GM23248 (cell line): Measurements from ENCODE around the gene IL36B. TPM values are rescaled to one million over a fixed set of nuclear protein-coding genes. Genes with fewer than 3 reads are reported as not detected.
A peak's percentile ranks its signal among the peaks of the same experiment; 100 is the strongest.

Experiments used
- DNase-seq: peaks from one replicate; pipeline ENCODE4 v3.0.0-alpha.2; 2015
- H2AFZ ChIP-seq: fragments of 200-600 bp; sonication (generic); 2 replicates; pipeline ENCODE4 v1.6.1; 2016; ENCODE audit warnings: antibody characterized with exemption
- H3F3A ChIP-seq: fragments of 200-600 bp; sonication (generic); 2 replicates; pipeline ENCODE4 v1.6.1; 2016; ENCODE audit warnings: mild to moderate bottlenecking, antibody characterized with exemption, mixed run types; ENCODE audit not compliant: insufficient read depth
- H3K27ac ChIP-seq: fragments of 200-600 bp; sonication (generic); 2 replicates; pipeline ENCODE4 v1.5.1; 2016; ENCODE audit warnings: mild to moderate bottlenecking
- H3K27me3 ChIP-seq: fragments of 200-600 bp; sonication (generic); replicated peaks from 2 replicates; pipeline ENCODE4 v1.6.1; 2016; ENCODE audit warnings: mild to moderate bottlenecking; ENCODE audit not compliant: insufficient read depth
- H3K36me3 ChIP-seq: fragments of 200-600 bp; sonication (generic); 2 replicates; pipeline ENCODE4 v1.6.1; 2016; ENCODE audit warnings: low read depth, mild to moderate bottlenecking
- H3K4me1 ChIP-seq: fragments of 200-600 bp; sonication (generic); 2 replicates; pipeline ENCODE4 v1.6.1; 2016; ENCODE audit warnings: mild to moderate bottlenecking; ENCODE audit not compliant: insufficient read depth
- H3K4me2 ChIP-seq: fragments of 200-600 bp; sonication (generic); one replicate; pipeline ENCODE4 v1.6.1; 2016; ENCODE audit warnings: mild to moderate bottlenecking; ENCODE audit not compliant: unreplicated experiment
- H3K4me3 ChIP-seq: fragments of 200-600 bp; sonication (generic); 2 replicates; pipeline ENCODE4 v1.5.1; 2016; ENCODE audit warnings: mild to moderate bottlenecking
- H3K79me2 ChIP-seq: fragments of 200-600 bp; sonication (generic); 2 replicates; pipeline ENCODE4 v1.6.1; 2016; ENCODE audit warnings: mild to moderate bottlenecking; ENCODE audit not compliant: insufficient read depth
- H3K9ac ChIP-seq: fragments of 200-600 bp; sonication (generic); 2 replicates; pipeline ENCODE4 v1.6.1; 2016; ENCODE audit warnings: mild to moderate bottlenecking
- H3K9me2 ChIP-seq: fragments of 200-600 bp; sonication (generic); 2 replicates; pipeline ENCODE4 v1.6.1; 2016; ENCODE audit warnings: mixed run types, mild to moderate bottlenecking, moderate library complexity; ENCODE audit not compliant: insufficient read depth
- H3K9me3 ChIP-seq: fragments of 200-600 bp; sonication (generic); one replicate; pipeline ENCODE4 v1.6.1; 2017; ENCODE audit warnings: low read depth
- H4K20me1 ChIP-seq: fragments of 200-600 bp; sonication (generic); 2 replicates; pipeline ENCODE4 v1.6.0; 2016; ENCODE audit not compliant: insufficient read depth
- EZH2 ChIP-seq: fragments of 200-600 bp; sonication (generic); IDR thresholded peaks from 2 replicates; pipeline ENCODE4 v1.6.1; 2018; ENCODE audit warnings: antibody characterized with exemption, mild to moderate bottlenecking; ENCODE audit not compliant: insufficient read depth, poor library complexity, severe bottlenecking
- EZH2phosphoT487 ChIP-seq: fragments of 200-600 bp; sonication (generic); IDR thresholded peaks from 2 replicates; pipeline ENCODE4 v1.6.1; 2018; ENCODE audit warnings: antibody characterized with exemption, moderate library complexity, mild to moderate bottlenecking, low read depth; ENCODE audit not compliant: insufficient read depth
- WGBS, 2 experiments: methylation state at CpG; one replicate each; pipeline ENCODE4 v1.1.6; 2015 to 2017; ENCODE audit warnings: low lambda C conversion rate in 2 of 2, low coverage in 1 of 2; ENCODE audit errors: missing lambda C conversion rate in 2 of 2; 5-methylcytosine and 5-hydroxymethylcytosine counted together
- in situ Hi-C: fragments of 300-500 bp; cut with MboI; formaldehyde crosslinking; loops from 2 replicates; pipeline ENCODE4 v1.15.0; 2020
- polyA plus RNA-seq: library from polyadenylated mRNA; unstranded; fragments of >200 nt; fragmentation: Nextera tagmentation; extraction: Ambion mirVana; gene quantifications from 2 replicates; pipeline ENCODE4 v1.2.1, GENCODE V29; 2016
- total RNA-seq: library from RNA; depleted of rRNA; stranded (reverse); fragments of >200 nt; shearing (Covaris generic); gene quantifications from 2 replicates; pipeline ENCODE4 v1.2.3, GENCODE V29; 2014

Gene IL36B
- total and polyA plus RNA-seq, 2 experiments from 2014 or later = not detected

GRCh38 chr2:113081488-113082210, 29.0 kb upstream of the IL36B start:
- Histone ChIP-seq H2AFZ (no peak overlapping the region), H3K4me2 (no peak overlapping the region), H3K79me2 (no peaks in the 10 kb centered on the region), H3K36me3 (no peaks in the 10 kb centered on the region), H4K20me1 (no peaks in the 10 kb centered on the region), H3K4me3 (no peak overlapping the region), H3F3A (peaks cover 5% of the 10 kb centered on the region; the same call in 1 of the 2 replicates), H3K4me1 (peaks cover 12% of the 10 kb centered on the region), H3K9ac (no peak overlapping the region), H3K9me2 (no peaks in the 10 kb centered on the region), H3K9me3 (no peaks in the 10 kb centered on the region), H3K27ac (no peak overlapping the region), H3K27me3 (peaks cover 1% of the 10 kb centered on the region; the same call in 1 of the 2 replicates)
- TF ChIP-seq EZH2phosphoT487 = no peak
- no peak for TF ChIP-seq EZH2
- in situ Hi-C loops = loop anchor here (5.0 kb wide), 1 partner anchor 36 kb away; no protein-coding TSS in a partner anchor
- WGBS, 2 experiments = 52 to 64% methylated on average over 2 of the region's 2 CpGs
- no peak for DNase-seq

DNA sequence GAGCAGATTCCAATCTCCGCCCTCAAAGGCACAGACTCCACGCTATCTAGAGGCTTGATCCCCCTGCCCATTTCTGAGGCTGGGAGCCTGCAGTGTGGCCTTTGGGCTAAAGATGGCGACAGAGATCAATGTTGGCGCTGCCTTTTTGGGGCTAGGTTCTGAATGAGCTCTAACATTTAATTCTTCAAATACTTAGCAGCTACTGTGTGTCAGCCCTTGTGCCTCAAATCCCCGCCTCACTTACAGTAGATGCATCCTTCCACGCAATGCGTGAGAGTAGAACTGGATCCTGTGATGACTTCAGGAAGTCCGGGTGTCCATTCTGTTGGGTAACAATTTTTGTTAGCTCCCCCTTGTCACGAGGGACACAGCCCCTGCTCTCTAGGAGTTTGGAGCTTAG, 27.5 kb upstream of the IL36B start:
- Histone ChIP-seq H3K4me3 (no peak overlapping the region), H2AFZ (0 out of 2 replicates have a peak overlapping the region, but pooled peaks have one; percentile 39), H3K9me3 (no peaks in the 10 kb centered on the region), H3K9ac (no peak overlapping the region), H3K36me3 (no peaks in the 10 kb centered on the region), H3F3A (peaks cover 5% of the 10 kb centered on the region; the same call in 1 of the 2 replicates), H3K79me2 (no peaks in the 10 kb centered on the region), H3K27me3 (peaks cover 16% of the 10 kb centered on the region; the same call in 1 of the 2 replicates), H3K4me2 (no peak overlapping the region), H4K20me1 (no peaks in the 10 kb centered on the region), H3K27ac (no peak overlapping the region), H3K9me2 (no peaks in the 10 kb centered on the region), H3K4me1 (peaks cover 12% of the 10 kb centered on the region)
- DNase-seq = peak; percentile 75
- no peak for TF ChIP-seq EZH2
- no peak for TF ChIP-seq EZH2phosphoT487
- in situ Hi-C loops = loop anchor here (5.0 kb wide), 1 partner anchor 37 kb away; no protein-coding TSS in a partner anchor
- 3 to 5% methylated on average over 9 of the region's 9 CpGs for WGBS, 2 experiments

GRCh38 chr2:113079131-113079530, 26.5 kb upstream of the IL36B start:
- no peaks in the 10 kb centered on the region for H3K36me3 ChIP-seq
- no peak overlapping the region for H3K4me2 ChIP-seq

GRCh38 chr2:113078350-113078839, 25.7 kb upstream of the IL36B start:
- 28 to 31% methylated on average over 6 of the region's 6 CpGs for whole genome bisulfite sequencing, 2 experiments
- H3K4me3 ChIP-seq = no peak overlapping the region
- H4K20me1 ChIP-seq = no peaks in the 10 kb centered on the region
- TF ChIP-seq EZH2 (no peak), EZH2phosphoT487 (no peak)
- H3K9me3 ChIP-seq = no peaks in the 10 kb centered on the region
- H3K4me1 ChIP-seq = peaks cover 12% of the 10 kb centered on the region
- H3K4me2 ChIP-seq = peak overlapping the region; percentile 23
- DNase-seq = peak; percentile 81
- H3K36me3 ChIP-seq = no peaks in the 10 kb centered on the region
- in situ Hi-C loops = no loop called here
- no peaks in the 10 kb centered on the region for H3K79me2 ChIP-seq
- no peaks in the 10 kb centered on the region for H3K9me2 ChIP-seq
- H2AFZ ChIP-seq = no peak overlapping the region
- peaks cover 18% of the 10 kb centered on the region; the same call in 1 of the 2 replicates for H3K27me3 ChIP-seq
- H3K27ac ChIP-seq = peak overlapping the region; percentile 40
- H3K9ac ChIP-seq = no peak overlapping the region
- peaks cover 5% of the 10 kb centered on the region; the same call in 1 of the 2 replicates for H3F3A ChIP-seq

More at GRCh38 chr2:113079131-113079530, 26.5 kb upstream of the IL36B start:
- Histone ChIP-seq H3K79me2 (no peaks in the 10 kb centered on the region), H3K9me2 (no peaks in the 10 kb centered on the region), H2AFZ (no peak overlapping the region), H3K4me1 (peaks cover 12% of the 10 kb centered on the region), H4K20me1 (no peaks in the 10 kb centered on the region), H3F3A (peaks cover 5% of the 10 kb centered on the region; the same call in 1 of the 2 replicates), H3K27me3 (peaks cover 18% of the 10 kb centered on the region; the same call in 1 of the 2 replicates), H3K27ac (no peak overlapping the region), H3K9me3 (no peaks in the 10 kb centered on the region), H3K4me3 (no peak overlapping the region), H3K9ac (no peak overlapping the region)
- no peak for TF ChIP-seq EZH2
- TF ChIP-seq EZH2phosphoT487 = no peak
- in situ Hi-C loops = no loop called here
- no peak for DNase-seq
- WGBS, 2 experiments = 58 to 65% methylated on average over 3 to 4 of the region's 4 CpGs
